K562 (cell line): Measurements from ENCODE around the gene GAB2. TPM values are rescaled to one million over a fixed set of nuclear protein-coding genes. Genes with fewer than 3 reads are reported as not detected.

ENCODE experiments used
- ATAC-seq: fragments of 200-7000 bp; cut with Tn5 transposase; 3 replicates; pipeline ENCODE4 v1.9.1; 2020; ENCODE audit warnings: moderate library complexity
- BruUV-seq: library from RNA; stranded (reverse); fragments of 400-500 nt; replicated peaks from 2 replicates; lab custom pipeline; 2021; lab: Mats Ljungman, UMichigan
- CTCF ChIA-PET: fragments of 300-600 bp; formaldehyde crosslinking; extraction: SDS; loops from one replicate; lab custom pipeline; 2021; ENCODE audit warnings: low intra/inter-chr PET ratio; lab: Yijun Ruan, JAX
- POLR2A ChIA-PET: fragments of 300-600, 350-650 bp; sonication (Branson Sonifier 250); formaldehyde crosslinking; extraction: SDS; loops from one replicate; lab custom pipeline; 2021; ENCODE audit warnings: antibody characterized with exemption, inconsistent platforms; lab: Yijun Ruan, JAX
- DNase-seq, 4 experiments: peaks; one replicate each; pipeline versions ENCODE4 v3.0.0 to v3.0.0-alpha.2; 2011 to 2018; ENCODE audit warnings: low spot score in 3 of 4, mixed read lengths in 3 of 4; ENCODE audit errors: extremely low read depth in 1 of 4
- FAIRE-seq: peaks from 2 replicates; lab custom pipeline; 2011; peaks lifted over from hg19 to GRCh38; lab: Jason Lieb, UNC
- H2AFZ ChIP-seq: 2 replicates; pipeline ENCODE4 v1.6.0; 2011; ENCODE audit warnings: low read depth, low read length, control low read depth, inconsistent platforms
- H3K27ac ChIP-seq: fragments of 200-600 bp; 3 replicates; pipeline ENCODE4 v1.8.0; 2011; ENCODE audit warnings: low read depth, mild to moderate bottlenecking, control low read depth, inconsistent platforms, low read length, moderate library complexity, mixed read lengths; ENCODE audit errors: extremely low read depth
- H3K27me3 ChIP-seq, 2 experiments: fragments of 300-600 bp in 1 of 2; 2 replicates in 1 of 2; 3 replicates in 1 of 2; pipeline versions ENCODE4 v1.6.0 to v1.8.0; 2011; ENCODE audit warnings: inconsistent platforms in 2 of 2, low read length in 2 of 2, mild to moderate bottlenecking in 1 of 2, mixed read lengths in 1 of 2, moderate library complexity in 1 of 2; ENCODE audit not compliant: control insufficient read depth in 2 of 2, insufficient read depth in 2 of 2
- H3K36me3 ChIP-seq: fragments of 300-600 bp; 3 replicates; pipeline ENCODE4 v1.8.0; 2011; ENCODE audit warnings: mild to moderate bottlenecking, low read length, inconsistent platforms; ENCODE audit not compliant: control insufficient read depth, insufficient read depth
- H3K4me1 ChIP-seq, 2 experiments: fragments of 200-600 bp in 1 of 2; replicated peaks in 1 of 2; 2 replicates in 1 of 2; 3 replicates in 1 of 2; pipeline versions ENCODE4 v1.5.1 to v1.8.0; 2011; ENCODE audit warnings: inconsistent platforms in 2 of 2, low read length in 2 of 2, mild to moderate bottlenecking in 1 of 2, mixed read lengths in 1 of 2, moderate library complexity in 1 of 2; ENCODE audit not compliant: control insufficient read depth in 2 of 2, insufficient read depth in 2 of 2
- H3K4me2 ChIP-seq: 2 replicates; pipeline ENCODE4 v1.6.1; 2011; ENCODE audit warnings: low read length, control low read depth, inconsistent platforms, mixed read lengths; ENCODE audit not compliant: insufficient read depth
- H3K4me3 ChIP-seq: fragments of 200-600 bp; sonication (generic), shearing (Covaris generic); 2 replicates; pipeline ENCODE4 v1.5.1; 2016; ENCODE audit warnings: control low read depth, inconsistent platforms
- H3K79me2 ChIP-seq: fragments of 200-600 bp; 3 replicates; pipeline ENCODE4 v1.8.0; 2011; ENCODE audit warnings: low read length, inconsistent platforms; ENCODE audit not compliant: control insufficient read depth, insufficient read depth
- H3K9ac ChIP-seq, 2 experiments: 2 replicates each; pipeline versions ENCODE4 v1.6.0 to v1.6.1; 2011; ENCODE audit warnings: low read depth in 2 of 2, low read length in 2 of 2, control low read depth in 1 of 2, inconsistent platforms in 1 of 2, mild to moderate bottlenecking in 1 of 2, mixed read lengths in 1 of 2; ENCODE audit not compliant: insufficient read depth in 1 of 2
- H3K9me1 ChIP-seq: one replicate; pipeline ENCODE4 v1.6.0; 2011; ENCODE audit warnings: inconsistent platforms, mild to moderate bottlenecking, low read length, moderate library complexity; ENCODE audit not compliant: control insufficient read depth, insufficient read depth
- H3K9me3 ChIP-seq: replicated peaks from 2 replicates; pipeline ENCODE4 v1.5.1; 2011; ENCODE audit warnings: low read depth, low read length, inconsistent platforms; ENCODE audit not compliant: control insufficient read depth, insufficient read depth
- H4K20me1 ChIP-seq: replicated peaks from 2 replicates; pipeline ENCODE4 v1.6.1; 2011; ENCODE audit warnings: low read length, inconsistent platforms, mixed read lengths; ENCODE audit not compliant: control insufficient read depth, insufficient read depth
- FOXO4 ChIP-seq: fragments of 450-650 bp; formaldehyde crosslinking; IDR thresholded peaks from 2 replicates; pipeline ENCODE4 v1.4.0; 2020; ENCODE audit warnings: mild to moderate bottlenecking, moderate library complexity
- THRB ChIP-seq: fragments of 450-650 bp; formaldehyde crosslinking; conservative IDR thresholded peaks from 2 replicates; pipeline ENCODE4 v1.4.0; 2022; ENCODE audit warnings: mild to moderate bottlenecking, missing genetic modification characterization
- ZNF445 ChIP-seq: fragments of 250-450 bp; sonication (Bioruptor Pico); IDR thresholded peaks from 2 replicates; pipeline ENCODE4 v1.4.0; 2020; ENCODE audit warnings: low read depth, mild to moderate bottlenecking, moderate library complexity
- WGBS: fragments of 100-300 bp; shearing (Covaris generic); methylation state at CpG from one replicate; pipeline ENCODE4 v1.1.6; 2016; ENCODE audit warnings: low coverage, mixed read lengths; ENCODE audit not compliant: insufficient coverage; ENCODE audit errors: missing lambda C conversion rate; 5-methylcytosine and 5-hydroxymethylcytosine counted together
- in situ Hi-C: fragments of 300-500 bp; cut with MboI; formaldehyde crosslinking; loops from 4 replicates; pipeline ENCODE4 v1.15.0; 2018; ENCODE audit warnings: inconsistent platforms, mixed read lengths
- intact Hi-C: fragments of 100-400 bp; cut with micrococcal nuclease; formaldehyde crosslinking; loops from 2 replicates; pipeline ENCODE4 v1.14.2; 2022
- polyA plus RNA-seq, 8 experiments: library from polyadenylated mRNA; depleted of rRNA in 4 of 8; stranded (reverse) in 5 of 8; unstranded in 3 of 8; fragments of >200 nt; fragmentation: Nextera tagmentation in 2 of 8; fragmentation: Illumina TruSeq in 1 of 8; extraction: Ambion mirVana in 2 of 8; extraction: Trizol in 1 of 8; gene quantifications; 2 replicates each; pipeline versions ENCODE4 v1.2.1 to v1.2.3, GENCODE V29; 2011 to 2014; ENCODE audit warnings: inconsistent platforms in 1 of 8, missing spikeins in 1 of 8
- total RNA-seq, 7 experiments: library from RNA; depleted of rRNA in 6 of 7; stranded (reverse); fragments of >200 nt in 6 of 7; fragmentation: Illumina TruSeq in 2 of 7; extraction: Trizol in 2 of 7; gene quantifications; 2 replicates each; pipeline versions ENCODE4 v1.2.1 to v1.2.3, GENCODE V29; 2011 to 2021; ENCODE audit warnings: low replicate concordance in 1 of 7

The GAB2 gene
- total and polyA plus RNA-seq, 9 of the 15 experiments (the other 6 are each of a cell fraction or from before 2014, with no cell fraction given): 2.3 to 35.2 (median 16.1) TPM

- Histone ChIP-seq H3K9me3 (no peaks in the 10 kb centered on the region), H3K4me2 (no peak overlapping the region), H3K27ac (no peak overlapping the region), H2AFZ (no peak overlapping the region), H3K4me1 (peaks cover 29 to 34% of the 10 kb centered on the region in 2 experiments), H3K79me2 (peaks cover under 1% of the 10 kb centered on the region; the same call in 2 of the 3 replicates), H4K20me1 (0 out of 2 replicates have a peak, but pooled peaks cover 6% of the 10 kb centered on the region), H3K27me3 (no peaks in the 10 kb centered on the region), H3K9me1 (no peaks in the 10 kb centered on the region), H3K36me3 (no peaks in the 10 kb centered on the region), H3K9ac (no peak overlapping the region), H3K4me3 (no peak overlapping the region)
- DNase-seq: no peak
- no peak for TF ChIP-seq ZNF445
- ATAC-seq: no peak
- in situ Hi-C loops (no loop called here), intact Hi-C loops (no loop called here)
- POLR2A ChIA-PET: interaction anchor here (0.6 kb wide), 1 partner anchor 9 kb away, joined by 3 read pairs; no protein-coding TSS in a partner anchor
- CTCF ChIA-PET: no interaction called here
- peak; percentile 23 for FAIRE-seq
- 75% methylated on average over 3 of the region's 3 CpGs for WGBS
- BruUV-seq: no TSS peak
Measured at GRCh38 chr11:78194490-78194889, 223.1 kb downstream of the GAB2 start.

- no peaks in the 10 kb centered on the region for H3K9me1 ChIP-seq
- H3K4me2 ChIP-seq: no peak overlapping the region
- H3K9me3 ChIP-seq: no peaks in the 10 kb centered on the region
- BruUV-seq: no TSS peak
- no peak overlapping the region for H3K9ac ChIP-seq
- H4K20me1 ChIP-seq: 0 out of 2 replicates have a peak, but pooled peaks cover 6% of the 10 kb centered on the region
- intact Hi-C loops: no loop called here
- H3K36me3 ChIP-seq: no peaks in the 10 kb centered on the region
- no peak overlapping the region for H3K4me3 ChIP-seq
- no peaks in the 10 kb centered on the region for H3K27me3 ChIP-seq
- 83% methylated on average over 8 of the region's 8 CpGs for WGBS
- H3K27ac ChIP-seq: no peak overlapping the region
- peaks cover 33 to 39% of the 10 kb centered on the region in 2 experiments for H3K4me1 ChIP-seq
- no peak for DNase-seq
- no peak for ATAC-seq
- peaks cover 7% of the 10 kb centered on the region; the same call in 2 of the 3 replicates for H3K79me2 ChIP-seq
- TF ChIP-seq THRB (CRISPR knock-in tag) (no peak), FOXO4 (CRISPR knock-in tag) (no peak)
- POLR2A ChIA-PET: interaction anchor here (0.6 to 0.7 kb wide), 2 partner anchors 9 to 116 kb away, joined by 3 read pairs; no protein-coding TSS in a partner anchor
- in situ Hi-C loops: no loop called here
- CTCF ChIA-PET: no interaction called here
- no peak overlapping the region for H2AFZ ChIP-seq
- no peak for FAIRE-seq
Measured at GRCh38 chr11:78193806-78194205, 223.8 kb downstream of the GAB2 start.
